CD4-positive, alpha-beta T cell treated with Interleukin-15 for 4 hours (primary cell): Measurements from ENCODE around the gene TMEM191B.
A peak's percentile ranks its signal among the peaks of the same experiment; 100 is the strongest.
"Not testable (repeated sequence)": the region's sequence is repeated elsewhere in the genome, so short reads cannot be mapped to it uniquely, and the experiment has no call there.

Experiments
- DNase-seq: peaks from one replicate; pipeline ENCODE4 v3.0.0-alpha.2; 2020; ENCODE audit warnings: low spot score

The TMEM191B gene

GRCh38 chr22:18527752-18528596 lies at the start of gene TMEM191B:
TMEM191B (plus strand) TSS chr22:18527802; CDS start chr22:18527981, 179 bp downstream.
- DNase-seq = not testable (repeated sequence)

GRCh38 chr22:18496227-18496626 lies 31.4 kb upstream of the TMEM191B start:
- DNase-seq = not testable (repeated sequence)

- not testable (repeated sequence) for DNase-seq
Observed at GRCh38 chr22:18511327-18511726, 16.3 kb upstream of the TMEM191B start.

- not testable (repeated sequence) for DNase-seq
Observed at GRCh38 chr22:18512378-18512777, 15.2 kb upstream of the TMEM191B start.

- not testable (repeated sequence) for DNase-seq
Observed at GRCh38 chr22:18513454-18513853, 14.1 kb upstream of the TMEM191B start.

- DNase-seq = not testable (repeated sequence)
Observed at GRCh38 chr22:18518061-18518460, 9.5 kb upstream of the TMEM191B start, which contains the start of gene GGTLC3. GGTLC3 (minus strand) TSS chr22:18518161; CDS start chr22:18517897, 264 bp downstream.

- not testable (repeated sequence) for DNase-seq
Observed at GRCh38 chr22:18522762-18523161, 4.8 kb upstream of the TMEM191B start.

GRCh38 chr22:18523328-18523727 lies 4.3 kb upstream of the TMEM191B start:
- DNase-seq = not testable (repeated sequence)

- DNase-seq = peak; percentile 77
Observed at GRCh38 chr22:18528597-18529415, 1.2 kb downstream of the TMEM191B start.

GRCh38 chr22:18529416-18530145 lies 2.0 kb downstream of the TMEM191B start:
- not testable (repeated sequence) for DNase-seq

- not testable (repeated sequence) for DNase-seq
Observed at GRCh38 chr22:18533633-18534032, 6.0 kb downstream of the TMEM191B start.

GRCh38 chr22:18534315-18534714 lies 6.7 kb downstream of the TMEM191B start:
- not testable (repeated sequence) for DNase-seq

GRCh38 chr22:18539994-18540393 lies 12.4 kb downstream of the TMEM191B start:
- not testable (repeated sequence) for DNase-seq

GRCh38 chr22:18543400-18543799 lies 15.8 kb downstream of the TMEM191B start:
- not testable (repeated sequence) for DNase-seq

GRCh38 chr22:18544615-18545014 lies 17.0 kb downstream of the TMEM191B start:
- not testable (repeated sequence) for DNase-seq

GRCh38 chr22:18549458-18550179 lies 22.0 kb downstream of the TMEM191B start:
- DNase-seq = not testable (repeated sequence)

- DNase-seq = not testable (repeated sequence)
Observed at GRCh38 chr22:18551046-18551445, 23.4 kb downstream of the TMEM191B start.

GRCh38 chr22:18552839-18553597 lies 25.4 kb downstream of the TMEM191B start:
- DNase-seq = not testable (repeated sequence)

- DNase-seq = not testable (repeated sequence)
Observed at GRCh38 chr22:18554280-18555256, 27.0 kb downstream of the TMEM191B start.
